ENCODE results near the gene AKAP4. TPM values are rescaled to one million over a fixed set of nuclear protein-coding genes. Genes with fewer than 3 reads are reported as not detected.

Gene AKAP4
- total and polyA plus RNA-seq, 3 donors from 2014 or later, result 71.5 to 347 (median 296) TPM

DNA sequence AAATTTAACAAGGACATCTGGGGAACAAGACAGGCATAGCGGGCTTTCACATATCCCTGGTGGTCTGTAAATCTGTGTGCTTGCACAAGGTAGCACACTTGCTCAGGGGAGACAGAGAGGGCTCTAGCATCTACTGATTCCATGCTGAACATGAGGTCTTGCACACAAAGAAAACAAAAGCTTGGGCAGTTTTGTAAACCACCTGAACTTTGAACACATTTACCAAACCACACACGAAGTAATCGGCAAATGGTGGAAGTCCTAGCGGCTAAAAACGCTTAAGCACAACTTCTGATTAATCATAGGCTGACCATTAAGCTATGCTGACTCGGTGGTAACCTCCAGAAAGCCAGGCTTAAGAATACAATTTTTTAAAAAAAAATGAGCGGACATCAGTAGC is 52.8 kb downstream of the AKAP4 start:
- H3K27ac ChIP-seq, result no peak overlapping the region
- H3K27me3 ChIP-seq, result no peaks in the 10 kb centered on the region
- no peak overlapping the region for H3K4me3 ChIP-seq
- no peaks in the 10 kb centered on the region for H3K4me1 ChIP-seq
- WGBS, 2 donors, result 77 to 81% methylated on average over 7 of the region's 7 CpGs
- no peaks in the 10 kb centered on the region for H3K9me3 ChIP-seq
- TF ChIP-seq, protein P1, sequence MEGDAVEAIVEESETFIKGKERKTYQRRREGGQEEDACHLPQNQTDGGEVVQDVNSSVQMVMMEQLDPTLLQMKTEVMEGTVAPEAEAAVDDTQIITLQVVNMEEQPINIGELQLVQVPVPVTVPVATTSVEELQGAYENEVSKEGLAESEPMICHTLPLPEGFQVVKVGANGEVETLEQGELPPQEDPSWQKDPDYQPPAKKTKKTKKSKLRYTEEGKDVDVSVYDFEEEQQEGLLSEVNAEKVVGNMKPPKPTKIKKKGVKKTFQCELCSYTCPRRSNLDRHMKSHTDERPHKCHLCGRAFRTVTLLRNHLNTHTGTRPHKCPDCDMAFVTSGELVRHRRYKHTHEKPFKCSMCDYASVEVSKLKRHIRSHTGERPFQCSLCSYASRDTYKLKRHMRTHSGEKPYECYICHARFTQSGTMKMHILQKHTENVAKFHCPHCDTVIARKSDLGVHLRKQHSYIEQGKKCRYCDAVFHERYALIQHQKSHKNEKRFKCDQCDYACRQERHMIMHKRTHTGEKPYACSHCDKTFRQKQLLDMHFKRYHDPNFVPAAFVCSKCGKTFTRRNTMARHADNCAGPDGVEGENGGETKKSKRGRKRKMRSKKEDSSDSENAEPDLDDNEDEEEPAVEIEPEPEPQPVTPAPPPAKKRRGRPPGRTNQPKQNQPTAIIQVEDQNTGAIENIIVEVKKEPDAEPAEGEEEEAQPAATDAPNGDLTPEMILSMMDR (IDR thresholded peaks at IDR 0.05), result no peak
- no peak for TF ChIP-seq POLR2A (IDR thresholded peaks at IDR 0.05)
- DNase-seq, result no peak
- intact Hi-C loops (cut with DNase I; ENCODE audit: low total_unique reads), result no loop called here
- no peaks in the 10 kb centered on the region for H3K36me3 ChIP-seq (ENCODE audit: low read depth, missing control alignments)

Small RNA genes lying within 50 kb of the gene (small RNA-seq; reads per million reads assigned to genes)
- gene PYY3 (0 reads per million in 2 donors), gene RF00019 (0 reads per million in 2 donors)

Other genes with a start within 250 kb of the AKAP4 start
- gene CCNB3, start 3.8 kb upstream of the AKAP4 start, total RNA-seq, result 10 to 100 TPM; 15.4 to 33.9 TPM
- 10.7 TPM for gene CCNB3, start 3.8 kb upstream of the AKAP4 start, polyA plus RNA-seq (ENCODE audit: insufficient read depth, low read depth, low replicate concordance)

Measured in testis (tissue), 3 donors.